Right lobe of liver (tissue), 6 donors: ENCODE data around the gene IGSF21. TPM values are rescaled to one million over a fixed set of nuclear protein-coding genes. Genes with fewer than 3 reads are reported as not detected.

Source experiments
- ATAC-seq, 4 donors: fragments of 200-7000 bp; cut with Tn5 transposase; one replicate each; pipeline ENCODE4 v1.9.1; 2020; ENCODE audit warnings: mild to moderate bottlenecking in 4 of 4, moderate library complexity in 4 of 4
- DNase-seq, 3 donors: peaks; one replicate each; pipeline ENCODE4 v3.0.0-alpha.2; 2020
- H3K27ac ChIP-seq, 3 donors: fragments of 200-600 bp; one replicate each; pipeline ENCODE4 v1.8.0; 2022
- H3K27me3 ChIP-seq, 2 donors: fragments of 200-600 bp; one replicate each; pipeline ENCODE4 v1.8.0; 2022
- H3K36me3 ChIP-seq, 4 donors: fragments of 200-600 bp; sonication (generic) in 1 of 4; one replicate each; pipeline versions ENCODE4 v1.5.1 to v1.8.0; 2017 to 2022; ENCODE audit warnings: control low read depth in 1 of 4
- H3K4me1 ChIP-seq, 4 donors: fragments of 200-600 bp; sonication (generic) in 1 of 4; one replicate each; pipeline versions ENCODE4 v1.5.1 to v1.8.0; 2017 to 2022; ENCODE audit warnings: control low read depth in 1 of 4
- H3K4me3 ChIP-seq, 3 donors: fragments of 200-600 bp; one replicate each; pipeline ENCODE4 v1.8.0; 2022
- H3K9me3 ChIP-seq, 4 donors: fragments of 200-600 bp; sonication (generic) in 1 of 4; one replicate each; pipeline versions ENCODE4 v1.5.1 to v1.8.0; 2017 to 2022; ENCODE audit warnings: control low read depth in 1 of 4
- CTCF ChIP-seq, 4 donors: fragments of 200-600 bp in 3 of 4; fragments of 450-650 bp in 1 of 4; IDR thresholded peaks; one replicate each; pipeline versions ENCODE4 v1.5.1 to v1.8.0; 2016 to 2022; ENCODE audit warnings: antibody characterized with exemption in 4 of 4, mild to moderate bottlenecking in 2 of 4
- POLR2A ChIP-seq: fragments of 450-650 bp; IDR thresholded peaks from one replicate; pipeline ENCODE4 v1.6.1; 2017; ENCODE audit warnings: antibody characterized with exemption, mild to moderate bottlenecking
- WGBS: methylation state at CpG from one replicate; pipeline ENCODE4 v1.1.6; 2018; ENCODE audit warnings: low coverage, low lambda C conversion rate; ENCODE audit not compliant: insufficient coverage; ENCODE audit errors: missing lambda C conversion rate; 5-methylcytosine and 5-hydroxymethylcytosine counted together
- intact Hi-C, 2 donors: fragments of 100-400 bp; cut with DNase I; formaldehyde crosslinking; loops; one replicate each; pipeline versions ENCODE4 v1.11.2 to v1.14.1; 2022
- total RNA-seq, 6 experiments: library from RNA; depleted of rRNA in 2 of 6; stranded (reverse); fragments of >200 nt in 2 of 6; fragmentation: NEBNext Ultra II Directional in 3 of 6; extraction: Animal tissue kit (Norgen Biotek cat#: 25700) in 3 of 6; gene quantifications; one replicate each; pipeline versions ENCODE4 v1.1.0 to v1.2.4, GENCODE V29; 2016 to 2023
- donor health status: DM: no; HTN: yes; CAD: no.
- donor health status: DM: no; HTN: no; CAD: no.
- donor health status: DM: no; HTN: no; CAD: no.
- donor health status: DM: no; HTN: yes; CAD: no.
- donor health status: DM: no; HTN: yes; CAD: no.

The IGSF21 gene
- total RNA-seq, 6 experiments from 2014 or later, result 0.34 to 2.0 (median 0.71) TPM

GRCh38 chr1:18182398-18183160 is 75.0 kb downstream of the IGSF21 start:
- no peaks in the 10 kb centered on the region for H3K4me1 ChIP-seq
- no peaks in the 10 kb centered on the region for H3K27me3 ChIP-seq
- no peaks in the 10 kb centered on the region for H3K36me3 ChIP-seq
- H3K4me3 ChIP-seq, result no peak overlapping the region
- no peak overlapping the region for H3K27ac ChIP-seq
- DNase-seq (peak in 1 of 3 donors; percentile 39), ATAC-seq (peak in 1 of 4 donors; percentile 78)
- no peak for TF ChIP-seq POLR2A
- no peak for TF ChIP-seq CTCF (IDR thresholded peaks at IDR 0.05)
- no peaks in the 10 kb centered on the region for H3K9me3 ChIP-seq
- WGBS, result 45% methylated on average over 8 of the region's 13 CpGs
- intact Hi-C loops, result no loop called here

GRCh38 chr1:18183533-18183932 is 75.9 kb downstream of the IGSF21 start:
- Histone ChIP-seq H3K9me3 (no peaks in the 10 kb centered on the region), H3K4me1 (no peaks in the 10 kb centered on the region), H3K27ac (no peak overlapping the region), H3K27me3 (no peaks in the 10 kb centered on the region), H3K36me3 (no peaks in the 10 kb centered on the region), H3K4me3 (no peak overlapping the region)
- intact Hi-C loops, result no loop called here
- no peak for DNase-seq
- no peak for TF ChIP-seq CTCF (IDR thresholded peaks at IDR 0.05)
- TF ChIP-seq POLR2A, result no peak
- no peak for ATAC-seq
- no CpG with 5 or more reads among the region's 7 CpGs for WGBS

- 49% methylated on average over 5 of the region's 5 CpGs for WGBS
- TF ChIP-seq POLR2A, result no peak
- no peak for TF ChIP-seq CTCF (IDR thresholded peaks at IDR 0.05)
- ATAC-seq (no peak), DNase-seq (no peak)
- no peaks in the 10 kb centered on the region for H3K9me3 ChIP-seq
- no peaks in the 10 kb centered on the region for H3K36me3 ChIP-seq
- H3K27ac ChIP-seq, result no peak overlapping the region
- no peaks in the 10 kb centered on the region for H3K27me3 ChIP-seq
- intact Hi-C loops, result no loop called here
- H3K4me1 ChIP-seq, result no peaks in the 10 kb centered on the region
- no peak overlapping the region for H3K4me3 ChIP-seq
These were observed 79.5 kb downstream of the IGSF21 start for GRCh38 chr1:18187054-18187453.

- H3K27me3 ChIP-seq, result no peaks in the 10 kb centered on the region
- H3K4me1 ChIP-seq, result no peaks in the 10 kb centered on the region
- intact Hi-C loops, result no loop called here
- H3K36me3 ChIP-seq, result no peaks in the 10 kb centered on the region
- TF ChIP-seq POLR2A (no peak), CTCF (IDR thresholded peaks at IDR 0.05) (no peak)
- 50% methylated on average over 1 of the region's 9 CpGs for WGBS
- no peaks in the 10 kb centered on the region for H3K9me3 ChIP-seq
- DNase-seq, result no peak
- no peak overlapping the region for H3K27ac ChIP-seq
- no peak overlapping the region for H3K4me3 ChIP-seq
- ATAC-seq, result no peak
These were observed 81.4 kb downstream of the IGSF21 start for GRCh38 chr1:18188820-18189517.
